ENCODE data around the gene STX1A. TPM values are rescaled to one million over a fixed set of nuclear protein-coding genes. Genes with fewer than 3 reads are reported as not detected.

Gene STX1A
- total and polyA plus RNA-seq, 10 donors, result 1.3 to 7.8 (median 4.6) TPM

DNA sequence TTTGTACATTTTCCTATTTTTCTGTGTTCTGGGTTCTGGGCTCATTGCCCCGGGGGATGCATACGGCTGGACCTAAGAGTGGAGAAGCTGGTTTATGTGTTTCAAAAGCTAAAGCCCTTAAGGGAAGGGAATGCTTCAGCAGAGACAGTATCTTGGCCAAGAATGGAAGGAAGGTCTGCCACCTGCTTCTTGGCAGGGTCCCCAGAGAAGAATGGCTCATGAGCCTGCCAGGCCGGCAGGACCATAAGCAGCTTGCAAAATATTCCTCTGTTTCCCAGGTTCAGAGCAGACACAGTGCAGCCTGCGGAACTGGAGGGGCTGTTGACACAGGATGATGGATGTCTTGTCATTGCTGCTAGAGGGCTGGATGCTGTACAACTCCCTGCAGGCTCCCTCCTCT lies 26.9 kb upstream of the STX1A start:
- Histone ChIP-seq H3K36me3 (no peaks in the 10 kb centered on the region), H3K4me1 (peaks cover 0 to 12% (median 8%) of the 10 kb centered on the region in 6 donors), H3K9me3 (no peaks in the 10 kb centered on the region), H3K27ac (no peak overlapping the region), H3K4me3 (no peak overlapping the region), H3K27me3 (replicated peaks in 1 of 7) (peaks cover 0 to 3% (median 0%) of the 10 kb centered on the region in 7 donors)
- no peak for DNase-seq
- TF ChIP-seq, protein P1, sequence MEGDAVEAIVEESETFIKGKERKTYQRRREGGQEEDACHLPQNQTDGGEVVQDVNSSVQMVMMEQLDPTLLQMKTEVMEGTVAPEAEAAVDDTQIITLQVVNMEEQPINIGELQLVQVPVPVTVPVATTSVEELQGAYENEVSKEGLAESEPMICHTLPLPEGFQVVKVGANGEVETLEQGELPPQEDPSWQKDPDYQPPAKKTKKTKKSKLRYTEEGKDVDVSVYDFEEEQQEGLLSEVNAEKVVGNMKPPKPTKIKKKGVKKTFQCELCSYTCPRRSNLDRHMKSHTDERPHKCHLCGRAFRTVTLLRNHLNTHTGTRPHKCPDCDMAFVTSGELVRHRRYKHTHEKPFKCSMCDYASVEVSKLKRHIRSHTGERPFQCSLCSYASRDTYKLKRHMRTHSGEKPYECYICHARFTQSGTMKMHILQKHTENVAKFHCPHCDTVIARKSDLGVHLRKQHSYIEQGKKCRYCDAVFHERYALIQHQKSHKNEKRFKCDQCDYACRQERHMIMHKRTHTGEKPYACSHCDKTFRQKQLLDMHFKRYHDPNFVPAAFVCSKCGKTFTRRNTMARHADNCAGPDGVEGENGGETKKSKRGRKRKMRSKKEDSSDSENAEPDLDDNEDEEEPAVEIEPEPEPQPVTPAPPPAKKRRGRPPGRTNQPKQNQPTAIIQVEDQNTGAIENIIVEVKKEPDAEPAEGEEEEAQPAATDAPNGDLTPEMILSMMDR (IDR thresholded peaks at IDR 0.05 in 8 of 11, conservative IDR thresholded peaks at IDR 0.05 in 3 of 11), result no peak
- TF ChIP-seq POLR2AphosphoS5 (IDR thresholded peaks at IDR 0.05) (no peak), POLR2A (IDR thresholded peaks at IDR 0.05) (no peak)
- 81 to 88% (median 85%) methylated on average over 4 of the region's 4 CpGs for WGBS, 5 donors
- intact Hi-C loops (cut with DNase I; ENCODE audit: low total_unique reads), result no loop called here

DNA sequence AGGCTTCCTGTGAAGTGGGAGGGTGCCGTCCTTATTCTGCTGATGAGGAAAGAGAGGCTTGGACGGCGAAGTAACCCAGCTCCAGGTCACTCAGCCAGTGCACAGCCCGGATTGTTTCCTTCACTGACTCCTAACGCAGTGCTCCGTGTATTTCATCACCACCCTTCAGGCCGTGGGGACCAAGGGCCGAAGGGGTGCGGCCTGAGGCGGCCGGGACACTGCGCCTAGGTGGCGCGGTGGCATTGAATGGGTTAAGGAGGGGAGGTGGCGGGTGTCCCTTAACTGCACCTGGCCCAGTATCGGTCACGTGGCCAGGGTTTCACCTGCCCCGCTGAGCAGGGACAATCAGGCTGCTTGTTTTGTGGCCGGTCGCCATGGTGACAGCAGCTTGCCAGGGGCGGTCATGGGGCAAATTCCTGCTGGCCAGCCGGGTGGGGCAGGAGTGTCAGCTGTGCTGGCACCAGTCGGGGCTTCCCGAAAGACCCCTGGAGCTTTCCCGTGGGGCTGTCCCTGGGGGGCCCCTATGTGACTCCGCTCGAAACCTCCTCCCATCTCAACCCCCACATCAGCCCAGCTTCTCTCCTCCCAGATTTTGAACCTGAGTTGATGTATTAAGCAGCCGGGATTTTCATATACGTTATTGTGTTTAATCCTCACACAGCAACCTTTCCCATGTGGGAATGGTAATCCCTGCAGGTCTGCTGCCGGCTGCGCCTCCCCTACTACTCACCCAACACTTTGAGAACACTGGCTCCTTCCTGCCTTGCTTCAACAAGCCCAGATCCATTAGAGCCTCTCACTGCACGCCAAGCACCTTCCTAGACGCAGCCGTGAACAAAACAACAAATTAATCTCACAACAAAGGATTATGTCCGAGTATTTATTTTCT lies 23.5 kb upstream of the STX1A start:
- Histone ChIP-seq H3K9me3 (no peaks in the 10 kb centered on the region), H3K36me3 (no peaks in the 10 kb centered on the region), H3K4me1 (peaks cover under 1 to 24% (median 13%) of the 10 kb centered on the region in 6 donors), H3K27ac (no peak overlapping the region), H3K27me3 (replicated peaks in 1 of 7) (peaks cover 0 to 3% (median 0%) of the 10 kb centered on the region in 7 donors), H3K4me3 (no peak overlapping the region)
- peak in 1 of 3 donors; percentile 60 for TF ChIP-seq POLR2AphosphoS5 (IDR thresholded peaks at IDR 0.05)
- TF ChIP-seq, protein P1 (IDR thresholded peaks at IDR 0.05 in 8 of 11, conservative IDR thresholded peaks at IDR 0.05 in 3 of 11), result no peak
- peak; percentile 81 for DNase-seq
- WGBS, 5 donors, result 40 to 61% (median 58%) methylated on average over 21 to 35 of the region's 35 CpGs
- intact Hi-C loops (cut with DNase I; ENCODE audit: low total_unique reads), result no loop called here

DNA sequence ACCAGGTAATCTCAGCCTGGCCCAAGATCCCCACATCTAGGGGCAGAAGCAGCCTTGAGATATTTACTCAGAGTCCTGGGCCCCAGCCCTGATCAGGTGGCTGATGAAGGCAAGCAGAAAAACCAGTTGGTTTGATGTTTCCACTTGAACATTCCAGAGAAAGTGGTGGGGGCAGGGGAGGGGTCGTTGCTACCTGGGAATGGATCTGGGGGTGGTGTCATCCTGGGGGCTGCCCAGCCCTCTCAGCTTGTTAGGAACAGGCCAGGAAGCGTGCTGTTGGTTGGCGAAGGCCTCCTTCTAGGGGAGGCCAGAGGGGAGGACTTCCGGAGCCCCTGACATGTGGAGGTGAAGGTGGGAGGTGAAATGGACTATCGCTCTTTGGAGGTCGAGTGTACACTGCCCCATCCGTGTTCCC lies 22.9 kb upstream of the STX1A start:
- Histone ChIP-seq H3K4me1 (peaks cover 6 to 30% (median 19%) of the 10 kb centered on the region in 6 donors), H3K27ac (no peak overlapping the region), H3K9me3 (no peaks in the 10 kb centered on the region), H3K27me3 (replicated peaks in 1 of 7) (peaks cover 0 to 3% (median 0%) of the 10 kb centered on the region in 7 donors), H3K36me3 (peaks cover 0 to 3% (median under 1%) of the 10 kb centered on the region in 6 donors), H3K4me3 (no peak overlapping the region)
- intact Hi-C loops (cut with DNase I; ENCODE audit: low total_unique reads), result no loop called here
- WGBS, 5 donors, result 52 to 64% (median 55%) methylated on average over 7 of the region's 7 CpGs
- DNase-seq, result no peak
- TF ChIP-seq, protein P1 (IDR thresholded peaks at IDR 0.05 in 8 of 11, conservative IDR thresholded peaks at IDR 0.05 in 3 of 11), result no peak
- TF ChIP-seq POLR2AphosphoS5 (IDR thresholded peaks at IDR 0.05), result no peak
- no peak for TF ChIP-seq POLR2A (IDR thresholded peaks at IDR 0.05)

DNA sequence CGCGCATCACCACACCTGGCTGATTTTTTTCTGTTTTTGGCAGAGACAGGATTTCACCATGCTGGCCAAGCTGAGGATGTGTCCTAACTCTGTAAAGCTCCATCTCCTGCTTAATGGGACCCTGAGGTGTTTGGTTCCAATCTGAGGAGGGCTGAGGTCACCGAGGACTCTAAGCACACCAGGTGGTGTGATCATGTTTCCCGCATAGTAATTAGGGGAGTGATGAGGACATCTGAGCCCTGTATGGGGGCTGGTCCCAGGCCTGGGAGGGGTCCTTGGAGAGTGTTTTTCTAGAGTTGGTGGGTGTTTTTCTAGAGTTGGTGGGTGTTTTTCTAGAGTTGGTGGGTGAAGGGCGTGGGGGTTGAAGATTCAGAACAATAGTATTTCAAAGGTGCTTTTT lies 22.1 kb upstream of the STX1A start:
- intact Hi-C loops (cut with DNase I; ENCODE audit: low total_unique reads), result no loop called here
- H3K27me3 ChIP-seq (replicated peaks in 1 of 7), result peaks cover 0 to 3% (median 0%) of the 10 kb centered on the region in 7 donors
- TF ChIP-seq, protein P1 (IDR thresholded peaks at IDR 0.05 in 8 of 11, conservative IDR thresholded peaks at IDR 0.05 in 3 of 11), result no peak
- TF ChIP-seq POLR2A (IDR thresholded peaks at IDR 0.05), result no peak
- TF ChIP-seq POLR2AphosphoS5 (IDR thresholded peaks at IDR 0.05), result no peak

More for the DNA sequence above, 22.1 kb upstream of the STX1A start:
- Histone ChIP-seq H3K36me3 (peaks cover 0 to 10% (median 5%) of the 10 kb centered on the region in 6 donors), H3K9me3 (no peaks in the 10 kb centered on the region), H3K4me3 (no peak overlapping the region), H3K4me1 (peaks cover 6 to 37% (median 23%) of the 10 kb centered on the region in 6 donors), H3K27ac (no peak overlapping the region)
- no peak for DNase-seq
- WGBS, 5 donors, result 88 to 94% (median 91%) methylated on average over 5 of the region's 5 CpGs

All from spleen (tissue), 11 donors.